HG02938 (cell line): ENCODE results near the gene DIMT1.
A peak's percentile ranks its signal among the peaks of the same experiment; 100 is the strongest.

Experiments
- ATAC-seq: cut with Tn5 transposase; IDR thresholded peaks from one replicate; pipeline ENCODE4 v1.9.1; 2021; ENCODE audit warnings: mild to moderate bottlenecking, moderate library complexity; ENCODE audit not compliant: unreplicated experiment

Gene DIMT1

GRCh38 chr5:62403411-62404250 is at the start of gene DIMT1:
TSS of gene DIMT1 (minus strand) at chr5:62403905. CDS start at chr5:62403772, 133 bp downstream.
- peak; percentile 95 for ATAC-seq

GRCh38 chr5:62450259-62450658 is 46.6 kb upstream of the DIMT1 start:
- ATAC-seq, result no peak

- ATAC-seq, result no peak
Measured at GRCh38 chr5:62448528-62448927, 44.8 kb upstream of the DIMT1 start.

- ATAC-seq, result no peak
Measured at GRCh38 chr5:62432621-62433064, 28.9 kb upstream of the DIMT1 start.

GRCh38 chr5:62431735-62432620 is 28.3 kb upstream of the DIMT1 start:
- no peak for ATAC-seq

GRCh38 chr5:62424763-62425162 is 21.1 kb upstream of the DIMT1 start:
- ATAC-seq, result no peak

GRCh38 chr5:62421414-62421813 is 17.7 kb upstream of the DIMT1 start:
- ATAC-seq, result no peak

- no peak for ATAC-seq
Measured at GRCh38 chr5:62419609-62420008, 15.9 kb upstream of the DIMT1 start.

- ATAC-seq, result no peak
Measured at GRCh38 chr5:62418462-62419076, 14.9 kb upstream of the DIMT1 start.

- ATAC-seq, result no peak
Measured at GRCh38 chr5:62413711-62414110, 10.0 kb upstream of the DIMT1 start.

GRCh38 chr5:62412549-62413329 is 9.0 kb upstream of the DIMT1 start, which contains the start of gene IPO11:
TSS of gene IPO11 (plus strand) at chr5:62412763. CDS start at chr5:62437280, 24,517 bp downstream.
- ATAC-seq, result peak; percentile 94

GRCh38 chr5:62395210-62395950 is 8.3 kb downstream of the DIMT1 start:
- ATAC-seq, result no peak

- no peak for ATAC-seq
Measured at GRCh38 chr5:62386824-62387223, 16.9 kb downstream of the DIMT1 start.

GRCh38 chr5:62385816-62386400 is 17.8 kb downstream of the DIMT1 start:
- ATAC-seq, result no peak

- no peak for ATAC-seq
Measured at GRCh38 chr5:62385131-62385530, 18.6 kb downstream of the DIMT1 start.

- no peak for ATAC-seq
Measured at GRCh38 chr5:62376064-62376463, 27.6 kb downstream of the DIMT1 start.

GRCh38 chr5:62375627-62376026 is 28.1 kb downstream of the DIMT1 start:
- no peak for ATAC-seq

GRCh38 chr5:62374090-62374489 is 29.6 kb downstream of the DIMT1 start:
- no peak for ATAC-seq

GRCh38 chr5:62373382-62373781 is 30.3 kb downstream of the DIMT1 start:
- no peak for ATAC-seq
